Naive B cell (primary cell): ENCODE measurements around the gene ZNF76. TPM values are rescaled to one million over a fixed set of nuclear protein-coding genes. Genes with fewer than 3 reads are reported as not detected.
A peak's percentile ranks its signal among the peaks of the same experiment; 100 is the strongest.

Experiments
- ATAC-seq, 2 donors: fragments of 150-1000 bp; cut with Tn5 transposase; 2 replicates each; pipeline ENCODE4 v1.10.0; 2021; ENCODE audit warnings: low read depth in 2 of 2, mild to moderate bottlenecking in 2 of 2, moderate library complexity in 2 of 2
- DNase-seq: peaks from one replicate; pipeline ENCODE4 v3.0.0; 2022
- H3K27ac Mint-ChIP-seq, 6 donors: one replicate each; pipeline ENCODE4 v1.8.0; 2020 to 2022; ENCODE audit warnings: mild to moderate bottlenecking in 6 of 6, mixed read lengths in 6 of 6, moderate library complexity in 5 of 6, inconsistent platforms in 2 of 6
- H3K27me3 Mint-ChIP-seq, 3 donors: one replicate each; pipeline ENCODE4 v1.8.0; 2021 to 2022; ENCODE audit warnings: mixed read lengths in 3 of 3, mild to moderate bottlenecking in 1 of 3
- H3K36me3 Mint-ChIP-seq, 2 donors: one replicate each; pipeline ENCODE4 v1.8.0; 2020 to 2022; ENCODE audit warnings: mixed read lengths in 2 of 2, inconsistent platforms in 1 of 2, mild to moderate bottlenecking in 1 of 2
- H3K4me1 Mint-ChIP-seq, 3 donors: one replicate each; pipeline ENCODE4 v1.8.0; 2020 to 2022; ENCODE audit warnings: mixed read lengths in 3 of 3, inconsistent platforms in 1 of 3, mild to moderate bottlenecking in 1 of 3, moderate library complexity in 1 of 3
- H3K4me3 Mint-ChIP-seq, 8 donors: one replicate each; pipeline ENCODE4 v1.8.0; 2020 to 2022; ENCODE audit warnings: mild to moderate bottlenecking in 8 of 8, mixed read lengths in 8 of 8, moderate library complexity in 8 of 8, inconsistent platforms in 2 of 8
- H3K9me3 Mint-ChIP-seq, 7 donors: one replicate each; pipeline ENCODE4 v1.8.0; 2020 to 2022; ENCODE audit warnings: mixed read lengths in 7 of 7, mild to moderate bottlenecking in 5 of 7, inconsistent platforms in 2 of 7, moderate library complexity in 1 of 7
- polyA plus RNA-seq, 6 donors: library from polyadenylated mRNA; unstranded; fragments of 300-500 nt; fragmentation: Illumina TruSeq; gene quantifications; one replicate each; pipeline ENCODE4 v1.2.3, GENCODE V29; 2021; ENCODE audit warnings: low read depth in 6 of 6

Gene ZNF76
- polyA plus RNA-seq, 6 donors from 2014 or later, result 22.4 to 42.1 (median 29.8) TPM

GRCh38 chr6:35343092-35343834 is 83.7 kb downstream of the ZNF76 start:
- peak; percentile 68 for DNase-seq
- H3K4me1 Mint-ChIP-seq, result peaks cover 46 to 60% (median 58%) of the 10 kb centered on the region in 3 donors

GRCh38 chr6:35343835-35344550 is 84.5 kb downstream of the ZNF76 start:
- DNase-seq (no peak), ATAC-seq (no peak)
- Mint-ChIP-seq H3K4me3 (peak overlapping the region; percentile 88 to 97 (median 96)), H3K9me3 (no peaks in the 10 kb centered on the region), H3K27me3 (no peaks in the 10 kb centered on the region), H3K27ac (peak overlapping the region; percentile 31 to 99 (median 97)), H3K4me1 (peaks cover 50 to 61% (median 59%) of the 10 kb centered on the region in 3 donors), H3K36me3 (peaks cover 15% of the 10 kb centered on the region in 2 donors)

More at GRCh38 chr6:35343092-35343834, 83.7 kb downstream of the ZNF76 start:
- peak overlapping the region; percentile 96 to 99 (median 97) for H3K27ac Mint-ChIP-seq
- no peaks in the 10 kb centered on the region for H3K27me3 Mint-ChIP-seq
- ATAC-seq, result peak; percentile 50 to 58
- peaks cover 10 to 15% of the 10 kb centered on the region in 2 donors for H3K36me3 Mint-ChIP-seq
- H3K4me3 Mint-ChIP-seq, result peak overlapping the region; percentile 88 to 97 (median 96)
- no peaks in the 10 kb centered on the region for H3K9me3 Mint-ChIP-seq

Other genes with a start within 250 kb of the ZNF76 start
- not detected for gene TCP11, start 118.4 kb upstream of the ZNF76 start, polyA plus RNA-seq
- gene SCUBE3, start 45.8 kb upstream of the ZNF76 start, polyA plus RNA-seq, result under 1 TPM in 5 of 6 donors, not detected in 1; 0.10 to 0.43 (median 0.25) TPM
- 100 to 1,000 TPM in 1 of 6 donors, 10 to 100 TPM in 5; 25.8 to 104 (median 58.3) TPM for gene DEF6, start 38.1 kb downstream of the ZNF76 start, polyA plus RNA-seq
- 10 to 100 TPM in 1 of 6 donors, 1 to 10 TPM in 4, not detected in 1; 5.6 to 13.9 (median 5.7) TPM for gene PPARD, start 82.8 kb downstream of the ZNF76 start, polyA plus RNA-seq
- gene FANCE, start 192.6 kb downstream of the ZNF76 start, polyA plus RNA-seq, result 1 to 10 TPM; 2.8 to 9.7 (median 6.2) TPM
- 1,000 to 10,000 TPM in 4 of 6 donors, 100 to 1,000 TPM in 2; 756 to 1,303 (median 1,016) TPM for gene RPL10A, start 208.7 kb downstream of the ZNF76 start, polyA plus RNA-seq
- gene TEAD3, start 237.3 kb downstream of the ZNF76 start, polyA plus RNA-seq, result under 1 TPM in 3 of 6 donors, not detected in 3; 0.14 to 0.47 (median 0.45) TPM